C4-2B (cell line): Measurements from ENCODE around the gene ATXN1.
"Not testable (repeated sequence)": the region's sequence is repeated elsewhere in the genome, so short reads cannot be mapped to it uniquely, and the experiment has no call there.

ENCODE experiments used
- H3K27ac ChIP-seq: fragments of 450-650 bp; 2 replicates; pipeline ENCODE4 v1.5.1; 2017
- ZFX ChIP-seq: fragments of 450-650 bp; IDR thresholded peaks from 2 replicates; pipeline ENCODE4 v1.6.1; 2017
- TF ChIP-seq, protein P1 (sequence below): fragments of 450-650 bp; conservative IDR thresholded peaks from 2 replicates; pipeline ENCODE4 v1.5.1; 2017; ENCODE audit warnings: mild to moderate bottlenecking

ATXN1 gene

GRCh38 chr6:16630026-16630643 lies 131.1 kb downstream of the ATXN1 start:
- TF ChIP-seq ZFX: no peak
- TF ChIP-seq, protein P1, sequence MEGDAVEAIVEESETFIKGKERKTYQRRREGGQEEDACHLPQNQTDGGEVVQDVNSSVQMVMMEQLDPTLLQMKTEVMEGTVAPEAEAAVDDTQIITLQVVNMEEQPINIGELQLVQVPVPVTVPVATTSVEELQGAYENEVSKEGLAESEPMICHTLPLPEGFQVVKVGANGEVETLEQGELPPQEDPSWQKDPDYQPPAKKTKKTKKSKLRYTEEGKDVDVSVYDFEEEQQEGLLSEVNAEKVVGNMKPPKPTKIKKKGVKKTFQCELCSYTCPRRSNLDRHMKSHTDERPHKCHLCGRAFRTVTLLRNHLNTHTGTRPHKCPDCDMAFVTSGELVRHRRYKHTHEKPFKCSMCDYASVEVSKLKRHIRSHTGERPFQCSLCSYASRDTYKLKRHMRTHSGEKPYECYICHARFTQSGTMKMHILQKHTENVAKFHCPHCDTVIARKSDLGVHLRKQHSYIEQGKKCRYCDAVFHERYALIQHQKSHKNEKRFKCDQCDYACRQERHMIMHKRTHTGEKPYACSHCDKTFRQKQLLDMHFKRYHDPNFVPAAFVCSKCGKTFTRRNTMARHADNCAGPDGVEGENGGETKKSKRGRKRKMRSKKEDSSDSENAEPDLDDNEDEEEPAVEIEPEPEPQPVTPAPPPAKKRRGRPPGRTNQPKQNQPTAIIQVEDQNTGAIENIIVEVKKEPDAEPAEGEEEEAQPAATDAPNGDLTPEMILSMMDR: no peak
- no peak overlapping the region for H3K27ac ChIP-seq

GRCh38 chr6:16628580-16628979 lies 132.7 kb downstream of the ATXN1 start:
- H3K27ac ChIP-seq: not testable (repeated sequence)

DNA sequence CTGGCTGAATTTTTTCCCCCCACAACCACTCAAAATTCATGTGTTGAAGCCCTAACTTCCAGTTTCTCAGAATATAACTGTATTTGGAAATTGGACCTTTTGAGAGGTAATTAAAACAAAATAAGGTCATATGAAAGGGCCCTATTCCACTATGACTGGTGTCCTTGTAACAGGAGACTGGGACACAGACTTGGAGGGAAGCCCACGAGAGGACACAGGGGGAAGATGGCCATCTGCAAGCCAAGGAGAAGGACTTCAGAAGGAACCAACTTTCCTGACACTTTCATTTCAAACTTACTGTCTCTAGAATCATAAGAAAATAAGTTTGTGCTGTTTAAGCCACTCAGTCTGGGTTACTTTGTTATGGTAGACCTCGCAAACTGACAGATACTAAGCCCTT lies 134.6 kb downstream of the ATXN1 start:
- TF ChIP-seq, protein P1: no peak
- TF ChIP-seq ZFX: no peak
- no peak overlapping the region for H3K27ac ChIP-seq

GRCh38 chr6:16625291-16626265 lies 135.7 kb downstream of the ATXN1 start:
- TF ChIP-seq, protein P1: no peak
- no peak for TF ChIP-seq ZFX
- H3K27ac ChIP-seq: no peak overlapping the region

DNA sequence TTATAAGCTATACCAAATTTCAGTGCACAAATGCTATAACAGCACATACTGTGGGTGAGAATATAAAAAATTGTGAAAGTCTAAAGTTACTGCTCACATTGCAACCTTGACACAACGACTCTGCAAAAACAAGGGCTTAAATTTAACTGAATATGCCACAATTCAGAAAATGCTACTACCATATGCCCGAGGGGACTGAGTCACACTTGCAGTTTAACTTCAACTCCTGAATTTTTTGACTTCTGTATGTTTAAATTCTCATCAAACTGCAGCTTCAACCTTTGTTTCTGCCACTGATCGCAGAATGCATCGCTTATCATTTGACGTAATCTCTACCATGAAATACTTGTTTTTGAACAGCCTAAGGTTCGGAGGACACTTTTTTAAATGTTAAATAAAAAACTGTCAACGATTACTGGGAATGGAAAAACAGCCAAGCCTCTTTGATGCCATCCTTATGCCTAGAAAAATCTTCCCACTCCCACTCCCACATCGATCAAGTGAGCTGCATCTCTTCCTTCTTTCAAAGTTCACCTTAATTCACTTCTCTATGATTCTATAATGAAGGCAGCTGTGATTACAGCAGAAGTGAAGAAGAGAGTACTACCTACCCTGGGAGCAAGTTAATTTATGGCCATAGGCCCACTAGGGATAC lies 136.5 kb downstream of the ATXN1 start:
- TF ChIP-seq, protein P1: no peak
- TF ChIP-seq ZFX: no peak

DNA sequence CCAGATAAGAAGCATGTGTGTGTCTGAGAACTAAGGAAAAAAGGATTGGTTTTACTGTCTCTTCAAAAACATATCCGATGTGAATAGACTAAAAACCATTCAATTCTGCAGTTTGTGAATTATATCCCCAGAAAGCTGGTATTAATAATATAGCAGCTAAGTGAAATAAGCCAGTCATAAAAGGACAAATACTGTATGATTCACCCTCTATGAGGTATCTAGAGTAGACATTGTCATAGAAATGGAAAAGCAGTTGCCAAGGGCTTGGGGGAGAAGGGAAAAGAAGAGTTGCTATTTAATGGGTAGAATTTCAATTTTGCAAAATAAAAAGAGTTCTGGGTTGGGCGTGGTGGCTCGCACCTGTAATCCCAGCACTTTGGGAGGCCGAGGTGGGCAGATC lies 137.5 kb downstream of the ATXN1 start:
- H3K27ac ChIP-seq: no peak overlapping the region
- TF ChIP-seq, protein P1: no peak
- TF ChIP-seq ZFX: no peak

More for the DNA sequence above, 136.5 kb downstream of the ATXN1 start:
- H3K27ac ChIP-seq: no peak overlapping the region

DNA sequence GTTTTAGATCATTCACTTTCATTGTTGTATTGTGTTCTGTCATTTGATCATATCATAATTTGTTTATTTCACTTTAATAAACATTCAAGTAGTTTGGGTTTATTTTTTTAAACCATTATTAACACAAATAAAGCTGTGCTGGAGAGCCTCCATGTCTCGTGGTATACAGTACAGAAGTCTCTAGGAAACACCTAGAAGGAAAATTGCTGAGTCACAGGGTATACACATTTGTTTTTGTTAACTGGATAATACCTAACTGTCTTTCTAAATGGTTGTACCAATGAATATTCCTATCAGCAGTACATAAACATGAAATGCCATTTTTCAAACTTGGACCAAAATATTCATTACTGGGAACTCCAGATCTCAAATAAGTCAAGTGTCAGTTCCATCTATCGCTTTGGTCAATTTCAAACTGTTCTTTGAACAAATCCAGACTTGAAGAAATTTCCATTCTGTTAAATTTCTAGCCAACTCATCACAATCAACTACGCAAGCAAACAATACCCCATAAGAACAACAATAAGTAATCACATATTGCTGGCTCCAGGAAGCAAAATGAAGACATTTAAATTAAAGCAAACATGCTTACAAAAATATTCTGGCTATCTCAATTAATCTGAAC lies 138.1 kb downstream of the ATXN1 start:
- no peak overlapping the region for H3K27ac ChIP-seq
- TF ChIP-seq, protein P1: no peak
- TF ChIP-seq ZFX: no peak
